Thoracic aorta (tissue), 2 donors: Measurements from ENCODE around the gene AP1B1. TPM values are rescaled to one million over a fixed set of nuclear protein-coding genes. Genes with fewer than 3 reads are reported as not detected.

Source experiments
- ATAC-seq: fragments of 150-250 bp; one replicate; pipeline ENCODE4 v1.8.0; 2017; ENCODE audit warnings: low read depth; ENCODE audit not compliant: insufficient number of reproducible peaks, low FRiP score
- DNase-seq: peaks from one replicate; pipeline ENCODE4 v3.0.0-alpha.2; 2020; ENCODE audit warnings: low spot score
- H3K27ac ChIP-seq, 2 donors: fragments of 200-600 bp; sonication (generic); 1 replicate in 1 of 2; 2 replicates in 1 of 2; pipeline ENCODE4 v1.5.1; 2016; ENCODE audit warnings: mild to moderate bottlenecking in 2 of 2, moderate library complexity in 2 of 2
- H3K27me3 ChIP-seq: fragments of 200-600 bp; sonication (generic); replicated peaks from 2 replicates; pipeline ENCODE4 v1.6.0; 2016; ENCODE audit warnings: mild to moderate bottlenecking; ENCODE audit not compliant: insufficient read depth
- H3K36me3 ChIP-seq: fragments of 200-600 bp; sonication (generic); one replicate; pipeline ENCODE4 v1.5.1; 2016
- H3K4me1 ChIP-seq, 2 donors: fragments of 200-600 bp; sonication (generic); 1 replicate in 1 of 2; 2 replicates in 1 of 2; pipeline versions ENCODE4 v1.5.1 to v1.6.0; 2016; ENCODE audit warnings: low read depth in 2 of 2, mild to moderate bottlenecking in 1 of 2; ENCODE audit not compliant: control insufficient read depth in 1 of 2
- H3K4me3 ChIP-seq: fragments of 200-600 bp; sonication (generic); 2 replicates; pipeline ENCODE4 v1.5.1; 2016; ENCODE audit warnings: mild to moderate bottlenecking
- H3K9me3 ChIP-seq: fragments of 200-600 bp; sonication (generic); 2 replicates; pipeline ENCODE4 v1.5.1; 2016
- CTCF ChIP-seq: fragments of 200-600 bp; sonication (generic); IDR thresholded peaks from one replicate; pipeline ENCODE4 v1.5.1; 2019; ENCODE audit warnings: antibody characterized with exemption
- total RNA-seq, 2 donors: library from RNA; depleted of rRNA; stranded (reverse); fragments of >200 nt; gene quantifications; one replicate each; pipeline versions ENCODE4 v1.1.0 to v1.2.3, GENCODE V29; 2016

AP1B1 gene
- total RNA-seq, 2 donors from 2014 or later, result 59.5 to 73.1 TPM

- no peak for TF ChIP-seq CTCF
- Histone ChIP-seq H3K27ac (no peak overlapping the region), H3K9me3 (no peaks in the 10 kb centered on the region), H3K36me3 (peaks cover 79% of the 10 kb centered on the region), H3K27me3 (no peaks in the 10 kb centered on the region), H3K4me1 (peaks cover 0 to 10% of the 10 kb centered on the region in 2 donors), H3K4me3 (no peak overlapping the region)
- DNase-seq, result no peak
- no peak for ATAC-seq
These were observed 98.3 kb downstream of the AP1B1 start for GRCh38 chr22:29290061-29290460.

GRCh38 chr22:29288837-29289236 lies 99.5 kb downstream of the AP1B1 start:
- TF ChIP-seq CTCF, result no peak
- Histone ChIP-seq H3K4me3 (no peak overlapping the region), H3K4me1 (peaks cover 0 to 10% of the 10 kb centered on the region in 2 donors), H3K36me3 (peaks cover 88% of the 10 kb centered on the region), H3K27me3 (no peaks in the 10 kb centered on the region), H3K27ac (no peak overlapping the region), H3K9me3 (no peaks in the 10 kb centered on the region)
- DNase-seq, result no peak
- ATAC-seq, result no peak

GRCh38 chr22:29284196-29284595 lies 104.2 kb downstream of the AP1B1 start:
- no peak for DNase-seq
- H3K27me3 ChIP-seq, result no peaks in the 10 kb centered on the region
- no peak overlapping the region for H3K27ac ChIP-seq
- ATAC-seq, result no peak
- H3K36me3 ChIP-seq, result peaks cover 93% of the 10 kb centered on the region
- no peaks in the 10 kb centered on the region for H3K4me1 ChIP-seq
- no peaks in the 10 kb centered on the region for H3K9me3 ChIP-seq
- no peak overlapping the region for H3K4me3 ChIP-seq
- no peak for TF ChIP-seq CTCF

- H3K4me1 ChIP-seq, result peaks cover 7 to 40% of the 10 kb centered on the region in 2 donors
- H3K36me3 ChIP-seq, result peaks cover 75% of the 10 kb centered on the region
These were observed 110.4 kb downstream of the AP1B1 start for GRCh38 chr22:29277927-29278326.

More at GRCh38 chr22:29277927-29278326, 110.4 kb downstream of the AP1B1 start:
- TF ChIP-seq CTCF, result no peak
- no peak for DNase-seq
- no peak for ATAC-seq
- no peaks in the 10 kb centered on the region for H3K27me3 ChIP-seq
- no peaks in the 10 kb centered on the region for H3K9me3 ChIP-seq
- H3K27ac ChIP-seq, result no peak overlapping the region
- H3K4me3 ChIP-seq, result no peak overlapping the region

Other genes starting within 250 kb of the AP1B1 start
- gene EMID1, start 182.7 kb downstream of the AP1B1 start, total RNA-seq, result under 1 TPM in 1 of 2 donors, not detected in 1; 0.27 TPM
- 10 to 100 TPM; 23.9 to 36.7 TPM for gene RHBDD3, start 120.6 kb downstream of the AP1B1 start, total RNA-seq
- 100 to 1,000 TPM; 197 to 225 TPM for gene EWSR1, start 120.3 kb downstream of the AP1B1 start, total RNA-seq
- gene GAS2L1, start 81.9 kb downstream of the AP1B1 start, total RNA-seq, result 10 to 100 TPM; 32.5 to 52.9 TPM
- gene RASL10A, start 72.9 kb downstream of the AP1B1 start, total RNA-seq, result 1 to 10 TPM; 3.4 to 4.1 TPM
- gene RFPL1, start 50.0 kb upstream of the AP1B1 start, total RNA-seq, result not detected
- gene NEFH, start 91.6 kb upstream of the AP1B1 start, total RNA-seq, result under 1 TPM; 0.14 to 0.85 TPM
- 100 to 1,000 TPM in 1 of 2 donors, 10 to 100 TPM in 1; 39.8 to 104 TPM for gene THOC5, start 165.2 kb upstream of the AP1B1 start, total RNA-seq
- gene NIPSNAP1, start 192.5 kb upstream of the AP1B1 start, total RNA-seq, result 1 to 10 TPM; 4.3 to 6.5 TPM
- gene NF2, start 215.1 kb upstream of the AP1B1 start, total RNA-seq, result 10 to 100 TPM; 37.1 to 41.2 TPM